Keratinocyte (primary cell): ENCODE results near the gene ANKAR. TPM values are rescaled to one million over a fixed set of nuclear protein-coding genes. Genes with fewer than 3 reads are reported as not detected.
"Not testable (repeated sequence)": the region's sequence is repeated elsewhere in the genome, so short reads cannot be mapped to it uniquely, and the experiment has no call there.

Experiments used
- DNase-seq: peaks from one replicate; pipeline ENCODE4 v3.0.0-alpha.2; 2011; ENCODE audit warnings: low read depth, missing footprints, low spot score
- FAIRE-seq: peaks from 2 replicates; lab custom pipeline; 2011; peaks lifted over from hg19 to GRCh38; lab: Jason Lieb, UNC
- H2AFZ ChIP-seq: 2 replicates; pipeline ENCODE4 v1.6.0; 2012; ENCODE audit warnings: low read length, control low read depth, inconsistent platforms; ENCODE audit not compliant: control insufficient read depth
- H3K27ac ChIP-seq: 2 replicates; pipeline ENCODE4 v1.5.1; 2011; ENCODE audit warnings: low read length; ENCODE audit not compliant: control insufficient read depth, insufficient read depth
- H3K27me3 ChIP-seq: 3 replicates; pipeline ENCODE4 v1.6.0; 2011; ENCODE audit warnings: low read length; ENCODE audit not compliant: control insufficient read depth, insufficient read depth; ENCODE audit errors: extremely low read depth
- H3K36me3 ChIP-seq, 2 experiments: 2 replicates in 1 of 2; 3 replicates in 1 of 2; pipeline ENCODE4 v1.5.1; 2011; ENCODE audit warnings: low read length in 2 of 2, mild to moderate bottlenecking in 1 of 2; ENCODE audit not compliant: control insufficient read depth in 2 of 2, insufficient read depth in 2 of 2; ENCODE audit errors: extremely low read depth in 1 of 2
- H3K4me1 ChIP-seq: 3 replicates; pipeline ENCODE4 v1.5.1; 2011; ENCODE audit warnings: low read length; ENCODE audit not compliant: control insufficient read depth, insufficient read depth; ENCODE audit errors: extremely low read depth
- H3K4me2 ChIP-seq: 3 replicates; pipeline ENCODE4 v1.6.0; 2011; ENCODE audit warnings: low read depth, low read length; ENCODE audit not compliant: control insufficient read depth, insufficient read depth; ENCODE audit errors: extremely low read depth
- H3K4me3 ChIP-seq, 3 experiments: fragments of 200-600 bp in 1 of 3; sonication (generic) in 1 of 3; 2 replicates in 2 of 3; 3 replicates in 1 of 3; pipeline ENCODE4 v1.5.1; 2011 to 2016; ENCODE audit warnings: low read length in 3 of 3, mild to moderate bottlenecking in 3 of 3, control low read depth in 2 of 3, inconsistent platforms in 1 of 3, low read depth in 1 of 3, mixed read lengths in 1 of 3, mixed run types in 1 of 3, moderate library complexity in 1 of 3; ENCODE audit not compliant: control insufficient read depth in 2 of 3, insufficient read depth in 2 of 3; ENCODE audit errors: extremely low read depth in 1 of 3
- H3K79me2 ChIP-seq: 2 replicates; pipeline ENCODE4 v1.6.0; 2012; ENCODE audit warnings: low read length; ENCODE audit not compliant: control insufficient read depth, insufficient read depth
- H3K9ac ChIP-seq: 3 replicates; pipeline ENCODE4 v1.6.0; 2011; ENCODE audit warnings: low read length; ENCODE audit not compliant: control insufficient read depth, insufficient read depth; ENCODE audit errors: extremely low read depth
- H3K9me1 ChIP-seq: 3 replicates; pipeline ENCODE4 v1.6.0; 2011; ENCODE audit warnings: low read length; ENCODE audit not compliant: control insufficient read depth, insufficient read depth; ENCODE audit errors: extremely low read depth
- H3K9me3 ChIP-seq: 2 replicates; pipeline ENCODE4 v1.5.1; 2012; ENCODE audit warnings: low read depth, low read length; ENCODE audit not compliant: control insufficient read depth
- H4K20me1 ChIP-seq: 3 replicates; pipeline ENCODE4 v1.6.0; 2011; ENCODE audit warnings: low read length; ENCODE audit not compliant: control insufficient read depth, insufficient read depth; ENCODE audit errors: extremely low read depth
- EZH2 ChIP-seq: IDR thresholded peaks from one replicate; pipeline ENCODE4 v1.6.1; 2012; ENCODE audit warnings: inconsistent platforms, mild to moderate bottlenecking, low read length, moderate library complexity
- dilution Hi-C: fragments of 300-500 bp; cut with MboI; formaldehyde crosslinking; loops from one replicate; pipeline ENCODE4 v1.7.0; 2020; ENCODE audit warnings: low sequenced_read_pairs; ENCODE audit not compliant: extremely low pct_ligation_motif_present
- polyA plus RNA-seq, 5 experiments: library from polyadenylated mRNA; depleted of rRNA in 3 of 5; stranded (reverse) in 3 of 5; stranded (forward) in 1 of 5; unstranded in 1 of 5; fragments of >200 nt; gene quantifications; 1 replicate in 1 of 5; 2 replicates in 3 of 5; 3 replicates in 1 of 5; pipeline versions ENCODE4 v1.2.1 to v1.2.3, GENCODE V29; 2011 to 2012; ENCODE audit warnings: missing spikeins in 2 of 5, low read depth in 1 of 5, low replicate concordance in 1 of 5
- TF ChIP-seq, protein P1 (sequence below), 3 experiments: IDR thresholded peaks in 1 of 3; conservative IDR thresholded peaks in 1 of 3; optimal IDR thresholded peaks in 1 of 3; 2 replicates in 2 of 3; 3 replicates in 1 of 3; pipeline versions ENCODE3 to v1.5.1; 2011; ENCODE audit warnings: low read length in 3 of 3, mild to moderate bottlenecking in 3 of 3, moderate library complexity in 2 of 3, control low read depth in 1 of 3, inconsistent platforms in 1 of 3; ENCODE audit not compliant: insufficient read depth in 2 of 3; ENCODE audit errors: extremely low read depth in 1 of 3

ANKAR gene
- polyA plus RNA-seq, 1 donor (not counting 4 experiments of a cell fraction or from before 2014, with no cell fraction given), result 1.6 TPM

DNA sequence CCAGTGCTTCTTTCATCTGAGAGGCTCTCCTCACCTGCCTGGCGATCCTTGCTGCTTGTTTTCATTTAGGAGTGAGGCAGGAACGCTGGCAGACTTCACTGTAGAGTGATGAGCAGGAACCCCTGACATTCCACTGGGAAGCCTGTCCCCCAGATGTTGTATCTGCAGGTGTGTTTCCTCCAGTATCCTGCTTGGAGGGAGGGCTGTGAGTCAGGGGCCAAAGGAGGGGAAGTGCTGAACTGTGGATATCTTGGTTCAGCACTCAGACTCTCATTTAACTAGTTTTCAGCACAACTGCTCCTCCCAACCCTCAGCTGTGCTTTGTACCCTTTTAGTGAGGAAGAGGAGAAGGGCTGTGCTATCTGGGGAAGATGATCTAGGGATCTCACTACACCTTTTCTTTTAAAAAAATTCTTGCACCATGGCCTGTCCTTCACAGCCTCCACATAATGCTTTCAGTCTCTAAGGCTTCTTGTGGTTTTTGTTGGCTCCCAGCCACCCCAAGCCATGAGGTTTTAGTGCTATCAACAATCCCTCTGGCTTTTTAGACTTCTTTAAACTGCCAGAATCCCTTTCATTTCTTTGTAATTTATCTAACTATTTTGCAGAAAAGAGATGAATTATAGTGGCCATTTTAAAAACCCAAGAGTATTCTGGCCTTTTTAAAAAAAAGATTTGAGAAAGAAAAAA, 11.2 kb downstream of the ANKAR start:
- no peak for TF ChIP-seq EZH2
- Histone ChIP-seq H3K27ac (no peak overlapping the region), H3K27me3 (no peaks in the 10 kb centered on the region), H3K79me2 (no peaks in the 10 kb centered on the region), H3K4me2 (no peak overlapping the region), H3K4me1 (peaks cover 9% of the 10 kb centered on the region), H3K4me3 (no peak overlapping the region), H3K9me3 (no peaks in the 10 kb centered on the region), H3K9ac (no peak overlapping the region), H3K9me1 (no peaks in the 10 kb centered on the region), H2AFZ (no peak overlapping the region), H4K20me1 (no peaks in the 10 kb centered on the region), H3K36me3 (no peaks in the 10 kb centered on the region)
- dilution Hi-C loops, result no loop called here
- no peak for FAIRE-seq
- DNase-seq, result no peak

DNA sequence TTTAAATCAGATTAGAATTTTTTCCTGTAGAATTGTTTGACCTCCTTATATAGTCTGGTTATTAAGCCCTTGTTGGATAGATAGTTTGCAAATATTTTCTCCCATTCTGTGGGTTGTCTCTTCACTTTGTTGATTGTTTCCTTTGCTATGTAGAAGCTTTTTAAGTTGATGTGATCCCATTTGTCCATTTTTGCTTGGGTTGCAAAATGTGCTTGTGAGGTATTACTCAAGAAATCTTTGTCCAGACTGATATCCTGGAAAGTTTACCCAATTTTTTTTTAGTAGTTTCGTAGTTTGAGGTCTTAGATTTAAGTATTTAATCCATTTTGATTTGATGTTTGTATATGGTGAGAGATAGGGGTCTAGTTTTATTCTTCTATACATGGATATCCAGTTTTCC, 13.3 kb downstream of the ANKAR start:
- H3K79me2 ChIP-seq, H3K27ac ChIP-seq, DNase-seq, H4K20me1 ChIP-seq, H3K27me3 ChIP-seq, H3K9ac ChIP-seq, H2AFZ ChIP-seq, dilution Hi-C loops, FAIRE-seq, H3K36me3 ChIP-seq, H3K4me2 ChIP-seq, H3K9me1 ChIP-seq, H3K4me1 ChIP-seq, H3K4me3 ChIP-seq, H3K9me3 ChIP-seq: not testable (repeated sequence)

DNA sequence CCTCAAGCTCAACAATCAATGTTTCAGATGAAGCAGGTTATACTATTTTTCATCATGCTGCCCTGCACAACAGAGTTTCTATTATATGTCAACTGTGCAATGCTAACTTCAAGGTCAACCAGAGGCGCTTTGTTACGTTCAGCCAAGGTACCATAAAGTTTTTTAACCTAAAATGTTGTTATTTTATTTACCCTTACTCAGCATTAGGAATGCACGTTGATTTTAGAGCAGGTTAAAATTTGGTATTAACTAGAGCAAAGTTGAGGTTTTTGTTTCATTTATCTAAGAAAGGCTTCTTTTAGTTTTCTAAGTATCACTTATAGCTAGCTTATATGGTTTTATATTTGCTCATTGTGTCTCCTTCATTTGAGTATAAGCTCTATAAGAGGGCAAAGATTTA, 21.8 kb downstream of the ANKAR start:
- Histone ChIP-seq H3K79me2 (no peaks in the 10 kb centered on the region), H3K27ac (no peak overlapping the region), H4K20me1 (no peaks in the 10 kb centered on the region), H2AFZ (no peak overlapping the region), H3K9ac (no peak overlapping the region), H3K9me1 (no peaks in the 10 kb centered on the region), H3K9me3 (no peaks in the 10 kb centered on the region), H3K4me3 (no peak overlapping the region), H3K36me3 (no peaks in the 10 kb centered on the region), H3K4me1 (no peaks in the 10 kb centered on the region), H3K4me2 (no peak overlapping the region), H3K27me3 (no peaks in the 10 kb centered on the region)
- TF ChIP-seq, protein P1, sequence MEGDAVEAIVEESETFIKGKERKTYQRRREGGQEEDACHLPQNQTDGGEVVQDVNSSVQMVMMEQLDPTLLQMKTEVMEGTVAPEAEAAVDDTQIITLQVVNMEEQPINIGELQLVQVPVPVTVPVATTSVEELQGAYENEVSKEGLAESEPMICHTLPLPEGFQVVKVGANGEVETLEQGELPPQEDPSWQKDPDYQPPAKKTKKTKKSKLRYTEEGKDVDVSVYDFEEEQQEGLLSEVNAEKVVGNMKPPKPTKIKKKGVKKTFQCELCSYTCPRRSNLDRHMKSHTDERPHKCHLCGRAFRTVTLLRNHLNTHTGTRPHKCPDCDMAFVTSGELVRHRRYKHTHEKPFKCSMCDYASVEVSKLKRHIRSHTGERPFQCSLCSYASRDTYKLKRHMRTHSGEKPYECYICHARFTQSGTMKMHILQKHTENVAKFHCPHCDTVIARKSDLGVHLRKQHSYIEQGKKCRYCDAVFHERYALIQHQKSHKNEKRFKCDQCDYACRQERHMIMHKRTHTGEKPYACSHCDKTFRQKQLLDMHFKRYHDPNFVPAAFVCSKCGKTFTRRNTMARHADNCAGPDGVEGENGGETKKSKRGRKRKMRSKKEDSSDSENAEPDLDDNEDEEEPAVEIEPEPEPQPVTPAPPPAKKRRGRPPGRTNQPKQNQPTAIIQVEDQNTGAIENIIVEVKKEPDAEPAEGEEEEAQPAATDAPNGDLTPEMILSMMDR (optimal IDR thresholded peaks at IDR 0.05 in 1 of 3, IDR thresholded peaks at IDR 0.05 in 1 of 3, conservative IDR thresholded peaks at IDR 0.05 in 1 of 3; ENCODE audit: extremely low read depth in 1 of 3, insufficient read depth in 2 of 3, low read length in 3 of 3), result no peak
- TF ChIP-seq EZH2, result no peak
- DNase-seq (no peak), FAIRE-seq (no peak)
- dilution Hi-C loops, result no loop called here
